ENCODE measurements around the gene VAMP8. TPM values are rescaled to one million over a fixed set of nuclear protein-coding genes. Genes with fewer than 3 reads are reported as not detected.

VAMP8 gene
- total and polyA plus RNA-seq, 11 donors: 5.4 to 103 (median 11.9) TPM

DNA sequence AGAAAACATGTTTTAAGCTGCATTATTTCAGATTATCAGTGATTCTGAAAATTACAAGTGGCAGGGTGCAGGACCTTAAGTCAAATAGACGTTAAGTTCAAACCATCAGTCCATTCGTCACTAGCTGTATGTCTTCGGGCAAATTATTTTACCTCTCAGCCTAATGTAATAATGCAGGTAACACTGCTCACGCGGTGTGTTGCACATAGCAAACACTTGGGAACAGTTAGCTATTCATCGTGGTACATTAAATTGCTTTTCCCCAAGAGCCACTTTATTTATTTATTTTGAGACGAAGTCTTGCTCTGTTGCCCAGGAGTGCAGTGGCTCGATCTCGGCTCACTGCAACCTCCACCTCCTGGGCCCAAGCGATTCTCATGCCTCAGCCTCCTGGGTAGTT lies 28.3 kb upstream of the VAMP8 start:
- no peak for DNase-seq
- intact Hi-C loops (cut with DNase I): no loop called here
- no peak for ATAC-seq
- WGBS, 4 donors: 88 to 94% (median 90%) methylated on average over 10 of the region's 10 CpGs
- TF ChIP-seq, protein P1, sequence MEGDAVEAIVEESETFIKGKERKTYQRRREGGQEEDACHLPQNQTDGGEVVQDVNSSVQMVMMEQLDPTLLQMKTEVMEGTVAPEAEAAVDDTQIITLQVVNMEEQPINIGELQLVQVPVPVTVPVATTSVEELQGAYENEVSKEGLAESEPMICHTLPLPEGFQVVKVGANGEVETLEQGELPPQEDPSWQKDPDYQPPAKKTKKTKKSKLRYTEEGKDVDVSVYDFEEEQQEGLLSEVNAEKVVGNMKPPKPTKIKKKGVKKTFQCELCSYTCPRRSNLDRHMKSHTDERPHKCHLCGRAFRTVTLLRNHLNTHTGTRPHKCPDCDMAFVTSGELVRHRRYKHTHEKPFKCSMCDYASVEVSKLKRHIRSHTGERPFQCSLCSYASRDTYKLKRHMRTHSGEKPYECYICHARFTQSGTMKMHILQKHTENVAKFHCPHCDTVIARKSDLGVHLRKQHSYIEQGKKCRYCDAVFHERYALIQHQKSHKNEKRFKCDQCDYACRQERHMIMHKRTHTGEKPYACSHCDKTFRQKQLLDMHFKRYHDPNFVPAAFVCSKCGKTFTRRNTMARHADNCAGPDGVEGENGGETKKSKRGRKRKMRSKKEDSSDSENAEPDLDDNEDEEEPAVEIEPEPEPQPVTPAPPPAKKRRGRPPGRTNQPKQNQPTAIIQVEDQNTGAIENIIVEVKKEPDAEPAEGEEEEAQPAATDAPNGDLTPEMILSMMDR (IDR thresholded peaks at IDR 0.05): no peak
- no peak for TF ChIP-seq POLR2A (IDR thresholded peaks at IDR 0.05)
- H3K4me3 ChIP-seq: no peak overlapping the region
- no peak overlapping the region for H3K27ac ChIP-seq
- H3K9me3 ChIP-seq: no peaks in the 10 kb centered on the region
- peaks cover 0 to 33% (median 5%) of the 10 kb centered on the region in 12 donors for H3K4me1 ChIP-seq
- no peaks in the 10 kb centered on the region for H3K27me3 ChIP-seq
- H3K36me3 ChIP-seq: peaks cover 0 to 98% (median 77%) of the 10 kb centered on the region in 9 donors

DNA sequence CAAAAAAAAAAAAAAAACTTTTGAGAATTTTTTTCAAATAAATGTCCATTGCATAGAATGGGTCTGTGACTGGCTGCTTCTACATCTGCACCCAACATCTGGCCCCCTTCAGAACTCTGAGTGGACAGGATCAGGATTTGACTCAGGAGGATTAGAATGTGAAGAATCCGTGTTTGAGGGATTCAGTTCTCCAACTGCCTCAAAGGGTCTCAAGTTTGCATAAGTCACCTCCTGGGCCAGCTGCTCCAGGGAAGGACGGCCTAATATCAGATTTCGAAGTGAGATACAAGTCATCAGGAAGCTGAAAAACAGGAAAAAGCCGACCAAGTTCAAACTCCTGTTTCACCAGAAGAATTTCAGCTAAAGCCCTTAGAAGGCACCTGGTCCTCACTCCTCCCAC lies 27.6 kb upstream of the VAMP8 start:
- DNase-seq (no peak), ATAC-seq (no peak)
- intact Hi-C loops (cut with DNase I): loop anchor here in 2 of 10 donors (2.0 to 5.0 kb wide), 2 partner anchors 129 to 198 kb away; partner anchors contain the start of genes ELMOD3 (in 1 of the 2) and RETSAT (in 1 of the 2)
- TF ChIP-seq, protein P1 (IDR thresholded peaks at IDR 0.05): no peak
- no peak for TF ChIP-seq POLR2A (IDR thresholded peaks at IDR 0.05)
- H3K4me1 ChIP-seq: peaks cover 0 to 26% (median under 1%) of the 10 kb centered on the region in 12 donors
- peak overlapping the region in 1 of 12 donors; percentile 55 for H3K27ac ChIP-seq
- H3K4me3 ChIP-seq: no peak overlapping the region
- peaks cover 0 to 98% (median 77%) of the 10 kb centered on the region in 9 donors for H3K36me3 ChIP-seq
- WGBS, 4 donors: 52 to 64% (median 59%) methylated on average over 4 of the region's 4 CpGs
- no peaks in the 10 kb centered on the region for H3K27me3 ChIP-seq
- no peaks in the 10 kb centered on the region for H3K9me3 ChIP-seq

DNA sequence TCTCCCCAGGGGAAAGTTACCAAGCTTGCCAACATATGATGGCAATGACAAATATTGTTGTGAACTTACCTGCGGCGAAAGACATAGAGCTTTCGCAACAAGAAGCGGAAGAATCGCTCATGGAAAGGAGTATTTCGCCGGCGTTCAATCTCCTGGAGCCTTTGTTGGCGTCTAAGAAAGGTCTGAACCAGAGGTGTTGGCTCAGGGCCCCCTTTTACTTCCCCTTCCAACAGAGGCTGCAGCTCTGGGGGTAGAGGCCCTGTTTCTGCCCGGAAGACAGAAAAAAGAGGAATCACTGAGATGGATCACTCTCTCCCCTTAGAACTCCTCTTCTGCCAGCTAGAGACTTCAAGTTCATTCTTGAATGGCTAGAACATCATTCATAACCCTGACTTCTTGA lies 26.9 kb upstream of the VAMP8 start:
- intact Hi-C loops (cut with DNase I): loop anchor here in 2 of 10 donors (2.0 to 5.0 kb wide), 2 partner anchors 130 to 198 kb away; partner anchors contain the start of genes ELMOD3 (in 1 of the 2) and RETSAT (in 1 of the 2)
- no peaks in the 10 kb centered on the region for H3K9me3 ChIP-seq
- 85 to 92% (median 85%) methylated on average over 10 of the region's 10 CpGs for WGBS, 4 donors
- no peaks in the 10 kb centered on the region for H3K27me3 ChIP-seq
- TF ChIP-seq, protein P1 (IDR thresholded peaks at IDR 0.05): no peak
- TF ChIP-seq POLR2A (IDR thresholded peaks at IDR 0.05): no peak
- H3K27ac ChIP-seq: peak overlapping the region in 1 of 12 donors; percentile 55
- peaks cover 0 to 26% (median 0%) of the 10 kb centered on the region in 12 donors for H3K4me1 ChIP-seq
- ATAC-seq: no peak
- peak in 1 of 5 donors; percentile 29 for DNase-seq
- H3K4me3 ChIP-seq: no peak overlapping the region
- H3K36me3 ChIP-seq: peaks cover 0 to 98% (median 77%) of the 10 kb centered on the region in 9 donors

DNA sequence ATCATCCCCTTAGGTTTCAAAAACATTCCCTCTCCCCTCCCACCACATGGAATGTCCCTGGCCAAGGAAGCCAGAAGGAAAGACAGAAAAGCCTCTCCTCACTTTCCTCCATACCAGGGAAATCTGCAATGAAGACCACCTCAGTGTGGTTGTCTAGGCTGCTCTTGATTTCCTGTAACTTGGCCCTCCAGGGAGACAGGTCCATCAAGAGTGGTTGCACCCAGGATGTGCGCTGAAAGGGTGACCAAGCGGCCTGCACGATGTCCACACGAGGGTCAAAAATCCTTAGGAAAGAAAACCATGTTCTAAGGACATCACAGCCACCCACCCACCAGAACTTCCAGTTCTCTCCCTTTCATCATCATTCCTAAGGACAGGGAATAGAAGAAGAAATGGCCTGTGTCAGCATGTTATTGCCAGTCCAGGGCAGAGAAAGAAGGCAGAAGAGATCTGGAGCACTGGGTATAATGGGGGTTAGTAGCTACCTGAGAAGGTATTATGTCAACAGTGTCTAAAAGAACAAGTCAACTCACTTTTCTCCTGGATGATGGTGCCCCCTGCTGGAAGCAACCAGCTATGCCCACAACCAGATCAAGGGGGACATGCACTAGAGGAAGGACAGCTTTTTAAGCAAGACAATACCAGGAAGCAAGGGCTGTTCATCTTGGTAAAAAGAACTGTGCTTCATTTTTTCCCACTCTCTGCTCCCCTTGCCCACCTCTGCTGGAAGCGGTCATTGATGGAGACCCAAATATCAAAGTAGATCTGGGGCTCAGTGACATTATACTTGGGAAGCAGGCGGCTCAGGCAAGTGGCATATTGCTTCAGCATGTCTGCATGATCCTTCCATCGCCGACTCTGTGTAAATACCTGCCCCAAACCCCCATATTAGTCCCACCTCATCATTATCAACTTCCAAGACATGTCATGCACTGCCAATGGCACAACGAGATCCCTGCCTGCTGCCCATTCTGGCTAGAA lies 25.4 kb upstream of the VAMP8 start:
- intact Hi-C loops (cut with DNase I): loop anchor here (1.0 to 5.0 kb wide), 3 partner anchors 131 to 200 kb away; partner anchors contain the start of genes ELMOD3 (in 1 of the 10) and RETSAT (in 1 of the 10)
- Histone ChIP-seq H3K27ac (peak overlapping the region in 2 of 12 donors; percentile 17 to 55), H3K36me3 (peaks cover 0 to 96% (median 77%) of the 10 kb centered on the region in 9 donors), H3K4me3 (no peak overlapping the region), H3K4me1 (peaks cover 0 to 26% (median 0%) of the 10 kb centered on the region in 12 donors), H3K27me3 (no peaks in the 10 kb centered on the region), H3K9me3 (no peaks in the 10 kb centered on the region)
- ATAC-seq (peak; percentile 55 to 75 (median 64)), DNase-seq (peak; percentile 71 to 85 (median 79))
- no peak for TF ChIP-seq POLR2A (IDR thresholded peaks at IDR 0.05)
- TF ChIP-seq, protein P1 (IDR thresholded peaks at IDR 0.05): peak; percentile 83 to 95 (median 90)
- WGBS, 4 donors: 67 to 76% (median 73%) methylated on average over 9 of the region's 9 CpGs

Measured in heart left ventricle (tissue), 16 donors.